Central memory CD8-positive, alpha-beta T cell (primary cell): ENCODE results near the gene RPS6KA3.
A peak's percentile ranks its signal among the peaks of the same experiment; 100 is the strongest.
"Not testable (repeated sequence)": the region's sequence is repeated elsewhere in the genome, so short reads cannot be mapped to it uniquely, and the experiment has no call there.

ENCODE experiments used
- ATAC-seq: fragments of 150-1000 bp; cut with Tn5 transposase; replicated peaks from 2 replicates; pipeline ENCODE4 v1.10.0; 2022; ENCODE audit warnings: mild to moderate bottlenecking, moderate FRiP score, moderate number of reproducible peaks; ENCODE audit not compliant: poor library complexity, severe bottlenecking; ENCODE audit errors: extremely low read depth
- DNase-seq, 2 donors: peaks; one replicate each; pipeline ENCODE4 v3.0.0; 2021; ENCODE audit warnings: low spot score in 2 of 2
- H3K27ac Mint-ChIP-seq: one replicate; pipeline ENCODE4 v1.8.0; 2022; ENCODE audit warnings: low read depth, mild to moderate bottlenecking, moderate library complexity, mixed read lengths
- H3K27me3 Mint-ChIP-seq: one replicate; pipeline ENCODE4 v1.8.0; 2022; ENCODE audit warnings: mixed read lengths
- H3K36me3 Mint-ChIP-seq: one replicate; pipeline ENCODE4 v1.8.0; 2022; ENCODE audit warnings: mild to moderate bottlenecking, moderate library complexity, mixed read lengths; ENCODE audit not compliant: insufficient read depth
- H3K4me1 Mint-ChIP-seq: one replicate; pipeline ENCODE4 v1.8.0; 2022; ENCODE audit warnings: mixed read lengths
- H3K4me3 Mint-ChIP-seq: one replicate; pipeline ENCODE4 v1.8.0; 2022; ENCODE audit warnings: mild to moderate bottlenecking, moderate library complexity, mixed read lengths
- H3K9me3 Mint-ChIP-seq: one replicate; pipeline ENCODE4 v1.8.0; 2022; ENCODE audit warnings: mixed read lengths

Gene RPS6KA3

DNA sequence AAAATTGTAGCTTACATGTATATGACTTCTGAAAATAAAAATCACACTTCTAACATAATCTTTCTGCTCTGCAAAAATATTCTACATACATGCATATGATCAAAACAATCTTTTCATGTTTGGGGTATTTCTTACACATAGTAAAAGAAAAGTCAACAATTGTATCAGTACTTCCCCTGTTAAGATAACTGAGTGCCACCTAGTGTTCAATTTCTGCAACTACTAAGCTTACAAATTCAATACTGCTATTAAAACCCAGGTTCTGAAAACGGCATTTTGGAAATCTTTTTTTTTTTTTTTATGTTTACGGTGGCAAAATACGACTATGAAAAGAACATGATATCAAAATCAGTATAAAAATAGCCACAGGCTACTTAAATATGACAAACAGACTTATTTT is 139.3 kb downstream of the RPS6KA3 start:
- not testable (repeated sequence) for H3K4me1 Mint-ChIP-seq, DNase-seq, H3K27ac Mint-ChIP-seq, H3K27me3 Mint-ChIP-seq, H3K4me3 Mint-ChIP-seq, H3K9me3 Mint-ChIP-seq
- peaks cover 20% of the 10 kb centered on the region for H3K36me3 Mint-ChIP-seq
- ATAC-seq, result peak; percentile 56

DNA sequence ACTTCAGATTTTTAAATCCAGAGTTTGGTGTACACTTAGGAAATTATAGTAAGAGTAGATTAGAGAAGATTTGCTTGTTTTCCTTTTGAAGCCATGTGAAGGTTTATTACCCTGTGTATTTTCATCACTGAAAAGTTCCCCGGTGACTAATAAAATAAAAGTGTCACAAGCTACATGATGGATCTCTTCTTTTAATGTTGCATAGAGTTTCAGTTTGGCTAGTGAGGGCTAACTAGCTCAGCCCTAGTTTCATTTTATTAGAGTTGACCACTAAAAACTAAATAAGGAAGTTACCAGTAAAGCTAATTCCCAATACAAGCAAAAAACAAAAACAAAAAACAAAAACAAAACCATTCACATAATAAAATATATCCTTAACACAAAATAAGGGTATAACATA is 139.9 kb downstream of the RPS6KA3 start:
- peaks cover 17% of the 10 kb centered on the region for H3K36me3 Mint-ChIP-seq
- not testable (repeated sequence) for H3K27ac Mint-ChIP-seq, H3K27me3 Mint-ChIP-seq, H3K4me1 Mint-ChIP-seq, ATAC-seq, H3K4me3 Mint-ChIP-seq, DNase-seq, H3K9me3 Mint-ChIP-seq

DNA sequence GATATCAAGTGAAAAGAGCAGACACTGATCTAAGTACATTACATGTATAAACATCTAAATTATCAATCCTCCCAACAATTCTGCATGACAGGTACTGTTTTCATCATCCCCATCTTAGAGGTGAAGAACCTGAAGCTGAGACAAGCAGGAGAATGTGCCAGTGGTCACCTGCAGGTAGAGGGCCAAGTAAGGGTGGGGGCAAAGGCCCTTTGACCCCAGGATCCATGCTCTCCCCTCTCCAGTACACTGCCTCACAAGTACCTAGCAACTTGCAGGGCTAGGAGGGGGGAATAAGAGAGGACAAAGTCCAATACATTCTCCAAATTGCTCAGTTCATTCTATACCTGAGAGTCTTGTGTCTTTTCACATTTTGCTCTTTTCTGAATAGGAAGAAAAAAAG is 141.7 kb downstream of the RPS6KA3 start:
- ATAC-seq (no peak), DNase-seq (no peak)
- H3K9me3 Mint-ChIP-seq, result no peaks in the 10 kb centered on the region
- no peaks in the 10 kb centered on the region for H3K4me1 Mint-ChIP-seq
- H3K27ac Mint-ChIP-seq, result no peak overlapping the region
- H3K4me3 Mint-ChIP-seq, result no peak overlapping the region
- no peaks in the 10 kb centered on the region for H3K27me3 Mint-ChIP-seq
- peaks cover 12% of the 10 kb centered on the region for H3K36me3 Mint-ChIP-seq

DNA sequence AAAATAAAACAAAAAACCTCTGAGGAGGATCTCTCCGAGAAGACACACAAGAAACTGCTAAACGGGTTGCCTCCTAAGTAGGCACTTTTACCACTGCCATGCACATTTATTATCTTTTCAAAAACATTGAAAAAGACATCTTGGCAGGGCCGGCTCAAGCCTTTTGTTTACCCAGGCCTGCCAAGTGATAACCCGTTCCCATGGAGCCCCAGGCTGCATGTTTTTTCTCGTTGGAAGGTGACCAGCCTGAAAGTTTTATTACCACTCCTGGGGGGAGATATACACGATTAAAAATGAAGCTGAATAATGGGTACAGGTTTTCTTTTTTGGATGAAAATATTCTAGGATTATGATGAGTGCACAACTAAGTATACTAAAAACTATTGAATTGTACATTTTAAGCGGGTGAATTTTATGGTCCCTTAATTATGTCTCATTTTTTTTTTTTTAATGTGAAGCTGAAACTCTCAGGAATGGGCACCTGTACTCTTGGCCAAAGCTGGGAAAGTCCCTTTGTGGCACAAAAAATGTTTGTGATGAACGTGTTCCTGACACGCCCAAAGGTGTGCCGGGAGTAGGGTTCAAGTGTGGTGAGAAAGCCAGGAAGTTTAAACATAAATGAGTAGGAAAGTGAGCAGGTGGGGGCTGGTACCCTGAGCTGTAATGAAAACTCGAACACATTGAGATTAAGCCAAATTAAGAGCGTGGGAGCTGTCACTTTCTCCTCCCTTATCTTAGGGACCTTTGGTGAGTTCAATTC is 148.5 kb downstream of the RPS6KA3 start:
- Mint-ChIP-seq H3K36me3 (peaks cover 3% of the 10 kb centered on the region), H3K27me3 (peaks cover 22% of the 10 kb centered on the region), H3K4me3 (no peak overlapping the region), H3K27ac (no peak overlapping the region), H3K9me3 (no peaks in the 10 kb centered on the region), H3K4me1 (no peaks in the 10 kb centered on the region)
- DNase-seq (no peak), ATAC-seq (no peak)

DNA sequence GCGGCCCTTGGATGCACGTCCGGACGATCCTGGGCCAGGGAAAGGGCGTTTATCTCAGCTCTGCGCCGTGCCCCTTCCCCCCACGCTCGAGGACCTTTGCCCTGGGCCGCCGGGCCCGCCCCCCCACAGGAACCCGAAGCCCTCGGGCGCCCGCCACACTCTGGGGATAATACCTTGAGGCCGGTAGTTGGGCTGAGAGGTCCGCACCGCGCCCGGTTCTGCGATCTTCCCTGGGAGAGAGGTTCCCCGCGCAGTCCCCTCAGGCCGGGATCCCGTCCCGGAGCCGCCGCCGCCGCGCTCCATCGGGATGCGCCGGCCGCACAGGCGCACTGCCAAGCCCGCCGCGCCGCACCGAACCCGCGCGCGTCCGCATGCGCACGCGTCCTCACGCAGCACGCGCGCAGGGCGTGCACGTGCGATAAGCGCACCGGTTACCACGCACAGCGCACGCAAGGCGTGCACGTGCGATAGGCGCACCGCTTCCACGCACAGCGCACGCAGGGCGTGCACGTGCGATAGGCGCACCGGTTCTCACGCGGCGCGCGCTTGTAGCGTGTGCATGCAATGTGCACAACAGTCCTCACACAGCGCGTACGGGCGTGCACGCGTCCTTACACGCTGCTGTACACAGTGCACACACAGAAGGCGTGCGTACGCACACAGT is 150.0 kb downstream of the RPS6KA3 start, which contains the start of gene MAP7D2:
Gene MAP7D2 (minus strand): TSS at position 331 of the 664 bp plus-strand sequence. CDS start 28 bp downstream, at position 303.
- Mint-ChIP-seq H3K36me3 (peaks cover 3% of the 10 kb centered on the region), H3K4me1 (no peaks in the 10 kb centered on the region), H3K4me3 (no peak within 1 kb of the TSS), H3K9me3 (no peaks in the 10 kb centered on the region), H3K27ac (no peak within 1 kb of the TSS), H3K27me3 (peaks cover 22% of the 10 kb centered on the region)
- ATAC-seq (no peak), DNase-seq (no peak)

DNA sequence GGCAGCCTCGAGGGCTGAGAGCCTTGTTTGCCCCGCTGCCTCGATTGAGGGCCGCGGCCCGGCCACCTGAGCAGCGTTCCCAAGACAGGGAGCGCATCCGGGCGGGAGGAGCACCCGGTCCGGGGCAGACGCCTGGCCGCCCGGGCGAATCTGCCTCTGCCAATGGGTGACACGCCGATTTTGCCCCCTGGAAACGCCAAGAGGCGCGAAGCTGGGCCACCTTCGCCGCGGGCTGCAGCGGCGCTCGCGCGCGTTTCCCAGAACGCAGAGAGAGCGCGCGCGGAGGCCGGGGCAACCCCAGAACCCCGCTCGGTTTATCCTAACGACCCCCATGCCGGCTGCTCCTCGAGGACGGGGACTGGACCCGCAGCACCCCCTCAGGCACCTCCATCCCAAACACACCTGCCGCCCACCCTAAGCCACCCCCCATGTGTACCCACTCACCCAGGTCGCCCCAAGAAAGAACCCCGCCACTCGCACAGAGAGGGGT is 150.6 kb downstream of the RPS6KA3 start:
- Mint-ChIP-seq H3K9me3 (no peaks in the 10 kb centered on the region), H3K27me3 (peaks cover 22% of the 10 kb centered on the region), H3K4me3 (no peak overlapping the region)

DNA sequence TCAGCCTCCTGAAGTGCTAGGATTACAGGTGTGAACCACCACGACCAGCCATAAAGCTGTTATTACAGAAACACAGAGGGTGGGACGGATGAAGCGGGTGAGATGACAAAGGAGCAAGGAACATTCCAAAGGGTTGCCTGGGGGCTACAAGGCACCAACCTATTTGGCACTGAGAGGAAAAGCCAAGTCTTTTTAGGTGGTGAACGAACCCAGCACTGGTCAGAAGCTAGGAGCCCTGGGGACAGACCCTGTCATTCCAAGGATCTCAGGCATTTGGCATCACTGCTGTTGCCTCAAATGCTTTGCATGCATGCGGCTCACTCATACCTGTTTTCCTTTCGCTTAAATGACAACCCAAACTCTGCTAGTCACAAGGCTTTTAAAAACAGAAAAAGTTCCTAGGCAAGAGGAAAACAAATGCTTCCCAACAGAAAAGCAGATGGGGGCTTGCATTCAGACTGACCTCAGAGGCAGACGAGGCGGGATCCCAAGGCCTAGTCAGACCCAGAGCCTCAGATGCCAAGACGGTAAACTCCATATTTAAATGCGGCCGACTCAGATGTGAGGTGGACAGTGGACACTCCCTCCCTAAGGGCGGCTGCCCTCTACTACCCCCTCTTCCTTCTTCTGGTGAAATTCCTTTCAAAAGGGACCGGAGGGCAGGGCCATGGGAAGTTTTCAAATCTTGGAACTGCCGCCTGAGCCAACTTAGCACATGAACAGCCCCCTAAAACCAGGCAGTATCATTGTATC is 154.5 kb downstream of the RPS6KA3 start:
- H3K27me3 Mint-ChIP-seq, result peaks cover 22% of the 10 kb centered on the region
- no peaks in the 10 kb centered on the region for H3K4me1 Mint-ChIP-seq
- DNase-seq (no peak), ATAC-seq (no peak)
- no peak overlapping the region for H3K4me3 Mint-ChIP-seq
- no peaks in the 10 kb centered on the region for H3K36me3 Mint-ChIP-seq
- no peaks in the 10 kb centered on the region for H3K9me3 Mint-ChIP-seq
- H3K27ac Mint-ChIP-seq, result no peak overlapping the region

More for the DNA sequence above, 150.6 kb downstream of the RPS6KA3 start:
- ATAC-seq (no peak), DNase-seq (no peak)
- peaks cover 3% of the 10 kb centered on the region for H3K36me3 Mint-ChIP-seq
- no peaks in the 10 kb centered on the region for H3K4me1 Mint-ChIP-seq
- no peak overlapping the region for H3K27ac Mint-ChIP-seq

DNA sequence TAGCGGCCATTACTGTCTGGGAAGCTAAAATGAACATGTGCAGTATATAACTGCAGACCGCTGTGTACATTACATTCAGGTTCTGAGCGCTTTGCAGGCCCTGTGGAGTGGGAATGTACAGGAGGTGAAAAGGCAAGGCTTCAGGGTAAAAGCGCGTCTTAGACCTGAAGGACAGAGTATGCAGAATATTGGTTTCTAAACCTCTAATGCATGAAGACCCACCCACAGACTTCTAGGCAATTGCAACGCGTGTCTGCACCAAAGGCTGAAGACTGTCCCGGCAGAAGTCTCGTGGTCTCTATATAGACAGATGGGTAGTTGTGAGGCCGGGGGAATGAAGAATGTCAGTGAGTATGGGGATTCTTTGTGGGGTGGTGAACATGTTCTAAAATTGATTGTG is 155.4 kb downstream of the RPS6KA3 start:
- ATAC-seq, result no peak
- Mint-ChIP-seq H3K27me3 (peaks cover 22% of the 10 kb centered on the region), H3K4me3 (no peak overlapping the region), H3K36me3 (no peaks in the 10 kb centered on the region), H3K4me1 (no peaks in the 10 kb centered on the region), H3K9me3 (no peaks in the 10 kb centered on the region), H3K27ac (no peak overlapping the region)
- DNase-seq, result no peak

DNA sequence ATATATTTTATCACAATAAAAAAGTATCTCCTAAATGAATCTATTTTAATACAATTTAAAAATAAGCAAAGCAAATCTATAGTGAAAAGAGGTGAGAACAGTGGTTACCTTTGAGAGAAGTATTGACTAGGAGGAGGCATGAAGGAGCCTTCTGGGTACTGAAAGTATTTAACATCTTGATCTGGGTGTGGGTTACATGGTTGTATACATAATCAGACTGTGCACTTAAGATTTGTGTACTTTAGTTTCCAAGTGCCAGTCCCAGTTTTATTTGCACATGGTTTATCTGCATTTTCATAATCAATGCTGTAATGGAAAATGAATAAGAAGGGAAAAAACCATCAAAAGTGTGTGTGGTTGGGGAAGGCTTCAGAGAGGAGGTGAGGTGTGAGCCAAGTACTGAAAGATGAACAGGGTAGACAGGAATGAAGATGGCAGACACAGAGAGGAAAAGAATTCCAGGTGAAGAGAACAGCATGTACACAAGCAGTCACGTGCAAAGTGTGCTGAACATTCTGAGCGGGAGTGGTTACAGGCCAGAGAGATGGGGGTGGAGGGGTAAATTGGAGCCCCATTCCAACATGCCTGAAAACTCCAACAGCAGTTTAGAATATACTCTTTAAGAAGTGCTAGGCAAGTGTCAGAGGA is 164.7 kb downstream of the RPS6KA3 start:
- no peak for DNase-seq
- no peak overlapping the region for H3K27ac Mint-ChIP-seq
- H3K4me3 Mint-ChIP-seq, result no peak overlapping the region
- no peak for ATAC-seq
- H3K4me1 Mint-ChIP-seq, result no peaks in the 10 kb centered on the region
- no peaks in the 10 kb centered on the region for H3K9me3 Mint-ChIP-seq
- H3K36me3 Mint-ChIP-seq, result no peaks in the 10 kb centered on the region
- H3K27me3 Mint-ChIP-seq, result no peaks in the 10 kb centered on the region
